Mammary epithelial cell (primary cell): Measurements from ENCODE around the gene OR51M1.

Experiments used
- EZH2 ChIP-seq: IDR thresholded peaks from 2 replicates; pipeline ENCODE4 v1.6.1; 2012; ENCODE audit warnings: low read length, inconsistent platforms, borderline replicate concordance
- TF ChIP-seq, protein P1 (sequence below), 2 donors: IDR thresholded peaks in 1 of 2; conservative IDR thresholded peaks in 1 of 2; 2 replicates each; pipeline ENCODE4 v1.5.1; 2011 to 2012; ENCODE audit warnings: inconsistent platforms in 2 of 2, low read length in 2 of 2, mild to moderate bottlenecking in 2 of 2, control low read depth in 1 of 2, low read depth in 1 of 2; ENCODE audit not compliant: insufficient read depth in 1 of 2; ENCODE audit errors: extremely low read depth in 1 of 2

DNA sequence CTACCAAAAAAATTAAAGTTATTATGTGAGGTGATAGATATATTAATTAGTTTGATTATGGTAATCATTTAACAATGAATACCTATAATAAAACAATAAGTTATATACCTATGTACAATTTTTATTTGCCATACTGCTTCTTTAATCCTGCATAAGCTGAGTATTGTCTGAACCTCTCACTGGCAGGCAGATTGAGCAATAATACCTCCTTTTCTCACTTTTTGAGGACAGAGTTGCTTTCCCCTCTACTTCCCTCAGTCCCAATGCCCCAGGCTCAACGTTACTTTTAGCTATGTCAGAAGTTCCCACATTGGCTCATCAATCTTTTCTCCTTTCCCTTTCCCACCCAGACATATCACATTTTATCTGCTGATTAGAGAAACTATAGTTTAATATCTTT lies 34.1 kb upstream of the OR51M1 start:
- TF ChIP-seq, protein P1, sequence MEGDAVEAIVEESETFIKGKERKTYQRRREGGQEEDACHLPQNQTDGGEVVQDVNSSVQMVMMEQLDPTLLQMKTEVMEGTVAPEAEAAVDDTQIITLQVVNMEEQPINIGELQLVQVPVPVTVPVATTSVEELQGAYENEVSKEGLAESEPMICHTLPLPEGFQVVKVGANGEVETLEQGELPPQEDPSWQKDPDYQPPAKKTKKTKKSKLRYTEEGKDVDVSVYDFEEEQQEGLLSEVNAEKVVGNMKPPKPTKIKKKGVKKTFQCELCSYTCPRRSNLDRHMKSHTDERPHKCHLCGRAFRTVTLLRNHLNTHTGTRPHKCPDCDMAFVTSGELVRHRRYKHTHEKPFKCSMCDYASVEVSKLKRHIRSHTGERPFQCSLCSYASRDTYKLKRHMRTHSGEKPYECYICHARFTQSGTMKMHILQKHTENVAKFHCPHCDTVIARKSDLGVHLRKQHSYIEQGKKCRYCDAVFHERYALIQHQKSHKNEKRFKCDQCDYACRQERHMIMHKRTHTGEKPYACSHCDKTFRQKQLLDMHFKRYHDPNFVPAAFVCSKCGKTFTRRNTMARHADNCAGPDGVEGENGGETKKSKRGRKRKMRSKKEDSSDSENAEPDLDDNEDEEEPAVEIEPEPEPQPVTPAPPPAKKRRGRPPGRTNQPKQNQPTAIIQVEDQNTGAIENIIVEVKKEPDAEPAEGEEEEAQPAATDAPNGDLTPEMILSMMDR (conservative IDR thresholded peaks at IDR 0.05 in 1 of 2, IDR thresholded peaks at IDR 0.05 in 1 of 2; ENCODE audit: extremely low read depth in 1 of 2, insufficient read depth in 1 of 2, low read depth in 1 of 2, low read length in 2 of 2) = no peak
- TF ChIP-seq EZH2 = no peak
